NT2/D1 (cell line): Measurements from ENCODE around the gene RCHY1.
"Not testable (repeated sequence)": the region's sequence is repeated elsewhere in the genome, so short reads cannot be mapped to it uniquely, and the experiment has no call there.

ENCODE experiments used
- DNase-seq: peaks from one replicate; pipeline ENCODE4 v3.0.0-alpha.2; 2011; ENCODE audit warnings: low read depth, low spot score
- H3K27me3 ChIP-seq: 2 replicates; pipeline ENCODE4 v1.6.0; 2011; ENCODE audit warnings: mild to moderate bottlenecking; ENCODE audit not compliant: insufficient read length, insufficient read depth
- H3K36me3 ChIP-seq: 2 replicates; pipeline ENCODE4 v1.6.1; 2011; ENCODE audit warnings: mild to moderate bottlenecking, low read length, mixed read lengths; ENCODE audit not compliant: insufficient read depth, insufficient read length
- H3K4me1 ChIP-seq: 2 replicates; pipeline ENCODE4 v1.5.1; 2011; ENCODE audit not compliant: insufficient read depth, insufficient read length
- H3K4me3 ChIP-seq: 2 replicates; pipeline ENCODE4 v1.5.1; 2011; ENCODE audit warnings: low read depth; ENCODE audit not compliant: insufficient read length
- H3K9ac ChIP-seq: 2 replicates; pipeline ENCODE4 v1.6.0; 2011; ENCODE audit warnings: low read depth; ENCODE audit not compliant: insufficient read length
- H3K9me3 ChIP-seq: 2 replicates; pipeline ENCODE4 v1.5.1; 2011; ENCODE audit warnings: mild to moderate bottlenecking, low read length; ENCODE audit not compliant: insufficient read depth
- SUZ12 ChIP-seq: IDR thresholded peaks from 2 replicates; pipeline ENCODE4 v1.6.1; 2011; ENCODE audit not compliant: insufficient read length, insufficient read depth; ENCODE audit errors: extremely low read depth
- YY1 ChIP-seq: IDR thresholded peaks from 2 replicates; pipeline ENCODE4 v1.6.1; 2011; ENCODE audit not compliant: insufficient read length, insufficient read depth
- ZNF274 ChIP-seq: IDR thresholded peaks from 2 replicates; pipeline ENCODE4 v1.6.1; 2011; ENCODE audit warnings: mild to moderate bottlenecking, low read depth, low read length

Gene RCHY1

DNA sequence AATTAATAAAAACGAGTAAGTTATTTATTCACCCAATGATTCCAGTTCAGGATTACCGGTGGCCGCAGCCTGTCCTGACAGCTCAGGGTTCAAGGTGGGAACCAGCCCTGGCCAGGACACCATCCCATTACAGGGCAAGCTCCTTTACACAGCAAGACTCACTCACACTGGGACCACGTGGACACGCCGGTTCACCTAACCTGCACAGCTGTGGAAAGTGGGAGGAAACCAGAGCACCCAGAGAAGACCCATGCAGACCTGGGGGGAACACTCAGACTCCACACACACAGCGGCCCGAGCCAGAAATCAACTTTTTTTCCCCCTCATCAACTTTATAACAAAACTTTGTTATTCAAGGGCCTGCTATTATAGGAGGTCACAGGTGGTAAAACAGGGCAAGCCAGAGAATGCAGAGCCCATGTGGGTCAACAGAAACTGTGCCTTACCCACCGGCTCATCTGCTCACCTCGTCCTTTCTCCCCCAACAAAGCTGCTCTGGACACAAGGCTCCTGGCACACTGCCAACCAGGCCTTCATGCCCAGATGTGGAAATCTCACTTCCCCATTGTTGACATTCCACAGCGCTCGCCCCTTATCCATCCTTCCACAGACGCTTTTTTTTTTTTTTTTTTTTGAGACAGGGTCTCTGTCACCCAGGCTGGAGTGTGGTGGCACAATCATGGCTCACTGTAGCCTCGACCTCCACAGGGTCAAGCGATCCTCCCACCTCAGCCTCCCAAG, 33.6 kb upstream of the RCHY1 start:
- TF ChIP-seq YY1 = no peak
- no peak for TF ChIP-seq ZNF274
- no peak for TF ChIP-seq SUZ12
- no peak overlapping the region for H3K4me3 ChIP-seq
- peaks cover 8% of the 10 kb centered on the region for H3K36me3 ChIP-seq
- H3K9ac ChIP-seq = no peak overlapping the region
- no peaks in the 10 kb centered on the region for H3K9me3 ChIP-seq
- H3K27me3 ChIP-seq = no peaks in the 10 kb centered on the region
- H3K4me1 ChIP-seq = peaks cover 2% of the 10 kb centered on the region
- no peak for DNase-seq

DNA sequence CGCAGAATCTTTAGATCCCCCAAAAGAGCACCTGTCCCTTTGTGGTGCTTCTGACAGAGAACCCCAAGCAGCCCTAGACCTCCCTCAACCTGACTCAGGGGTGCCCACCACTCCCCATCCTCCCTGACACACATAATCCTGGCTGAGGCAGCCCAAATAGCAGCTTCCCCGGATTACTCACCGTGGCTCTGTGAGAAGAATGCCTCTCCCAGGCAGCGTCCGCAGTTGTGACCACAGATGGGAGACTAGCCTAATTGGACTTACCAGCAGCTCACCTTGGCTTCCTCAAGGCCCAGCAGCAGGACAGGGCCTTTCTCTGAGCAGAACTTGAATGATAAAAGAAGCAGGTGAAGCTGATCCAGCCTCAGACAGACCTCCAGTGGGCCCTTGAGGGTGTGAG, 31.3 kb upstream of the RCHY1 start:
- Histone ChIP-seq H3K36me3 (peaks cover 8% of the 10 kb centered on the region), H3K4me1 (peaks cover 2% of the 10 kb centered on the region)

DNA sequence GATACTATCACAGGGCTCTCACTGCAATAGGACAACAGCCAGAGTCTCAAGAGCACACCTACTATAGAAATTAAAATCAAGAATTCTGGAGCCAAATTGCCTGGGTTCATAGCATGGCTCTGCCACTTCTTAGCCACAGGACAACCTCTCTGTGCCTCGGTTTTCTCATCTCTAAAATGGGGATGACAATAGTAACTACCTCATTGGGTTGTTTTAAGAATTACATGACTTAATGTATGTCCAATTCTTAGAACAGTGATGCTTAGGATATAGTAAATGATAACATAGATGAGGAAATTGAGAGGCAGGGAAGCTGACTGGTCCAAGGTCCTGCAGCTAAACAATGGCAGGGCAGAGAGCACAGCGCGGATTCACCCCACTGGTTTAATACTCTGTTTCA, 30.7 kb upstream of the RCHY1 start:
- Histone ChIP-seq H3K9me3 (no peaks in the 10 kb centered on the region), H3K27me3 (no peaks in the 10 kb centered on the region), H3K36me3 (peaks cover 10% of the 10 kb centered on the region), H3K4me1 (peaks cover 2% of the 10 kb centered on the region), H3K4me3 (no peak overlapping the region), H3K9ac (no peak overlapping the region)
- no peak for DNase-seq
- TF ChIP-seq SUZ12 (no peak), ZNF274 (no peak), YY1 (no peak)

More for the DNA sequence above, 31.3 kb upstream of the RCHY1 start:
- Histone ChIP-seq H3K4me3 (no peak overlapping the region), H3K9me3 (no peaks in the 10 kb centered on the region), H3K27me3 (no peaks in the 10 kb centered on the region), H3K9ac (no peak overlapping the region)
- no peak for TF ChIP-seq SUZ12
- no peak for DNase-seq

DNA sequence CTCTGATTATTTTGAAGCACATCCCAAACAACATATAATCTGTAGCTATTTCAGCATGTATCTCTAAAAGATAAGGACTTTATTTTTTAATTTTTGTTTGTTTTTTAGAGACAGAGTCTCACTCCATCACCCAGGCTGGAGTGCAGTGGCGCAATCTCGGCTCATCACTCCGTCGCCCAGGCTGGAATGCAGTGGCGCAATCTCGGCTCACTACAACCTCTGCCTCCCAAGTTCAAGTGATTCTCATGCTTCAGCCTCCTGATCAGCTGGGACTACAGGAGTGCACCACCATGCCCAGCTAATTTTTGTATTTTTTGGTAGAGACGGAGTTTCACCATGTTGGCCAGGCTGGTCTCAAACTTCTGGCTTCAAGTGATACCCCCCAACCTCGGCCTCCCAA, 30.0 kb upstream of the RCHY1 start:
- DNase-seq, H3K9ac ChIP-seq, H3K27me3 ChIP-seq, H3K4me1 ChIP-seq, H3K9me3 ChIP-seq, H3K4me3 ChIP-seq: not testable (repeated sequence)
- H3K36me3 ChIP-seq = peaks cover 10% of the 10 kb centered on the region

DNA sequence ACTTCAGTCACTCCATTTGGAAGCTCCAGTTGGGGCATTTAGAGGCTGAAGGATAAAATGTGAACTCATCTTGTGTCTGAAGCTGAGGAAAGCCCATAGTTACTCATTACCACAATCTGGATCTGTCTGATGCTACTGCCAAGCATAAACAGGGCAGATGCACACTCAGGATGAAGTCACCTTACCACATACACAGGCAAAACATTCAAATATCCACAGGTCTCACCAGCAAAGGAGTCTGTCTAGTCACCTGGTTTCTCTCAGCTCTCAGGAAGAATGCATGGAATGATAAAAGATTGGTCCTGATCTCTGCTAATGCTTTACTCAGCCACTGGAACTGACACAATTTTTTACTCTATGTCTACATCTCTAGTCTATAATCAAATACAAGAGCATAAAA, 28.6 kb upstream of the RCHY1 start:
- Histone ChIP-seq H3K4me1 (peaks cover 2% of the 10 kb centered on the region), H3K4me3 (no peak overlapping the region), H3K9me3 (no peaks in the 10 kb centered on the region), H3K9ac (no peak overlapping the region), H3K27me3 (no peaks in the 10 kb centered on the region), H3K36me3 (peaks cover 10% of the 10 kb centered on the region)
- TF ChIP-seq SUZ12 (no peak), ZNF274 (no peak), YY1 (no peak)
- no peak for DNase-seq

- H3K9ac ChIP-seq, H3K9me3 ChIP-seq, DNase-seq, H3K4me1 ChIP-seq, H3K36me3 ChIP-seq, H3K27me3 ChIP-seq, H3K4me3 ChIP-seq: not testable (repeated sequence)
These were observed 23.1 kb upstream of the RCHY1 start for GRCh38 chr4:75537308-75537707.

DNA sequence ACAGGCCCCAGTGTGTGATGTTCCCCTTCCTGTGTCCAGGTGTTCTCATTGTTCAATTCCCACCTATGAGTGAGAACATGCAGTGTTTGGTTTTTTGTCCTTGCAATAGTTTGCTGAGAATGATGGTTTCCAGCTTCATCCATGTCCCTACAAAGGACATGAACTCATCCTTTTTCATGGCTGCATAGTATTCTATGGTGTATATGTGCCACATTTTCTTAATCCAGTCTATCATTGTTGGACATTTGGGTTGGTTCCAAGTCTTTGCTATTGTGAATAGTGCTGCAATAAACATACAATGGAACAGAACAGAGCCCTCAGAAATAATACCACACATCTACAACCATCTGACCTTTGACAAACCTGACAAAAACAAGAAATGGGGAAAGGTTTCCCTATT, 19.7 kb upstream of the RCHY1 start:
- H3K4me1 ChIP-seq, H3K27me3 ChIP-seq, DNase-seq, H3K4me3 ChIP-seq, H3K9ac ChIP-seq: not testable (repeated sequence)
- H3K36me3 ChIP-seq = peaks cover 20% of the 10 kb centered on the region
- H3K9me3 ChIP-seq = peaks cover 12% of the 10 kb centered on the region

- not testable (repeated sequence) for H3K9ac ChIP-seq, H3K4me1 ChIP-seq, DNase-seq, H3K27me3 ChIP-seq, H3K4me3 ChIP-seq
- peaks cover 22% of the 10 kb centered on the region for H3K36me3 ChIP-seq
- H3K9me3 ChIP-seq = peaks cover 12% of the 10 kb centered on the region
These were observed 19.2 kb upstream of the RCHY1 start for GRCh38 chr4:75533339-75533887.

DNA sequence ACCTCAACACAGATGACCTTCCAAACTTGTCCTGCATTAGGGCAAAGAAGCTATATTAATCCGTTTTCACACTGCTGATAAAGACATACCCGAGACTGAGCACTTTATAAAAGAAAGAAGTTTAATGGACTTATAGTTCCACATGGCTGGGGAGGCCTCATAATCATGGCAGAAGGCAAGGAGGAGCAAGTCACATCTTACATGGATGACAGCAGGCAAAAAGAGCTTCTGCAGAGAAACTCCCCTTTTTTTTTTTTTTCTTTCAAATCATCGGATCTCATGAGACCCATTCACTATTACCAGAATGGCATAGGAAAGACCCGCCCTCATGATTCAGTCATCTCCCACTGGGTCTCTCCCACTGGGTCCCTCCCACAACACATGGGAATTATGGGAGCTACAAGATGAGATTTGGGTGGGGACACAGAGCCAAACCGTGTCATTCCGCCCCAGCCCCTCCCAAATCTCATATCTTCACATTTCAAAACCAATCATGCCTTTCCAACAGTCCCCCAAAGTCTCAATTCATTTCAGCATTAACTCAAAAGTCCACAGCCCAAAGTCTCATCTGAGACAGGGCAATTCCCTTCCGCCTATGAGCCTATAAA, 17.4 kb upstream of the RCHY1 start:
- not testable (repeated sequence) for DNase-seq, H3K4me3 ChIP-seq, H3K27me3 ChIP-seq, H3K4me1 ChIP-seq, H3K9ac ChIP-seq
- H3K9me3 ChIP-seq = peaks cover 12% of the 10 kb centered on the region
- peaks cover 38% of the 10 kb centered on the region for H3K36me3 ChIP-seq
